ENCODE results near the gene EHMT1. TPM values are rescaled to one million over a fixed set of nuclear protein-coding genes. Genes with fewer than 3 reads are reported as not detected.

The EHMT1 gene
- total RNA-seq, 1 donor, result 46.3 TPM

- no peak overlapping the region for H3K4me2 ChIP-seq (ENCODE audit: insufficient read depth, low read length)
- no peaks in the 10 kb centered on the region for H3K27me3 ChIP-seq (ENCODE audit: insufficient read depth, low read length)
- TF ChIP-seq CTCF (IDR thresholded peaks at IDR 0.05; ENCODE audit: extremely low read depth, low read depth, low read length), result no peak
- H3K27ac ChIP-seq (ENCODE audit: low read depth, low read length), result no peak overlapping the region
- no peaks in the 10 kb centered on the region for H3K4me1 ChIP-seq (ENCODE audit: insufficient read depth, low read length)
- H3K79me2 ChIP-seq (ENCODE audit: insufficient read depth, low read length), result no peaks in the 10 kb centered on the region
- H3K4me3 ChIP-seq (ENCODE audit: insufficient read depth, low read length), result no peak overlapping the region
- peak; percentile 8 for DNase-seq (ENCODE audit: insufficient read length, low spot score, missing footprints)
- no peaks in the 10 kb centered on the region for H4K20me1 ChIP-seq (ENCODE audit: insufficient read depth, low read length)
- H3K9me3 ChIP-seq (ENCODE audit: low read depth, low read length), result no peaks in the 10 kb centered on the region
- no peak overlapping the region for H2AFZ ChIP-seq (ENCODE audit: low read length)
- H3K36me3 ChIP-seq (ENCODE audit: insufficient read depth, low read length), result no peaks in the 10 kb centered on the region
Observed at GRCh38 chr9:137870432-137870831, 251.6 kb downstream of the EHMT1 start.

- no peaks in the 10 kb centered on the region for H4K20me1 ChIP-seq (ENCODE audit: insufficient read depth, low read length)
- H3K4me3 ChIP-seq (ENCODE audit: insufficient read depth, low read length), result no peak overlapping the region
Observed at GRCh38 chr9:137872296-137872695, 253.5 kb downstream of the EHMT1 start.

GRCh38 chr9:137873408-137873807 lies 254.6 kb downstream of the EHMT1 start:
- H3K79me2 ChIP-seq (ENCODE audit: insufficient read depth, low read length), result no peaks in the 10 kb centered on the region
- H2AFZ ChIP-seq (ENCODE audit: low read length), result no peak overlapping the region
- H3K4me3 ChIP-seq (ENCODE audit: insufficient read depth, low read length), result no peak overlapping the region
- H3K9me3 ChIP-seq (ENCODE audit: low read depth, low read length), result no peaks in the 10 kb centered on the region
- peaks cover 5% of the 10 kb centered on the region for H3K27me3 ChIP-seq (ENCODE audit: insufficient read depth, low read length)
- no peak for TF ChIP-seq CTCF (IDR thresholded peaks at IDR 0.05; ENCODE audit: extremely low read depth, low read depth, low read length)
- no peak overlapping the region for H3K27ac ChIP-seq (ENCODE audit: low read depth, low read length)
- H3K4me1 ChIP-seq (ENCODE audit: insufficient read depth, low read length), result no peaks in the 10 kb centered on the region
- DNase-seq (ENCODE audit: insufficient read length, low spot score, missing footprints), result peak; percentile 84
- H3K4me2 ChIP-seq (ENCODE audit: insufficient read depth, low read length), result no peak overlapping the region
- no peaks in the 10 kb centered on the region for H3K36me3 ChIP-seq (ENCODE audit: insufficient read depth, low read length)
- H4K20me1 ChIP-seq (ENCODE audit: insufficient read depth, low read length), result no peaks in the 10 kb centered on the region

More at GRCh38 chr9:137872296-137872695, 253.5 kb downstream of the EHMT1 start:
- Histone ChIP-seq H3K9me3 (ENCODE audit: low read depth, low read length) (no peaks in the 10 kb centered on the region), H3K4me1 (ENCODE audit: insufficient read depth, low read length) (no peaks in the 10 kb centered on the region), H3K4me2 (ENCODE audit: insufficient read depth, low read length) (no peak overlapping the region), H3K79me2 (ENCODE audit: insufficient read depth, low read length) (no peaks in the 10 kb centered on the region), H2AFZ (ENCODE audit: low read length) (no peak overlapping the region), H3K27ac (ENCODE audit: low read depth, low read length) (no peak overlapping the region), H3K27me3 (ENCODE audit: insufficient read depth, low read length) (peaks cover 3% of the 10 kb centered on the region), H3K36me3 (ENCODE audit: insufficient read depth, low read length) (no peaks in the 10 kb centered on the region)
- DNase-seq (ENCODE audit: insufficient read length, low spot score, missing footprints), result no peak
- no peak for TF ChIP-seq CTCF (IDR thresholded peaks at IDR 0.05; ENCODE audit: extremely low read depth, low read depth, low read length)

GRCh38 chr9:137873858-137874362 lies 255.1 kb downstream of the EHMT1 start:
- Histone ChIP-seq H3K27ac (ENCODE audit: low read depth, low read length) (no peak overlapping the region), H3K79me2 (ENCODE audit: insufficient read depth, low read length) (no peaks in the 10 kb centered on the region), H3K4me2 (ENCODE audit: insufficient read depth, low read length) (no peak overlapping the region), H4K20me1 (ENCODE audit: insufficient read depth, low read length) (no peaks in the 10 kb centered on the region), H3K27me3 (ENCODE audit: insufficient read depth, low read length) (peaks cover 7% of the 10 kb centered on the region), H3K4me1 (ENCODE audit: insufficient read depth, low read length) (no peaks in the 10 kb centered on the region), H3K4me3 (ENCODE audit: insufficient read depth, low read length) (no peak overlapping the region), H3K9me3 (ENCODE audit: low read depth, low read length) (no peaks in the 10 kb centered on the region), H2AFZ (ENCODE audit: low read length) (no peak overlapping the region), H3K36me3 (ENCODE audit: insufficient read depth, low read length) (no peaks in the 10 kb centered on the region)
- no peak for TF ChIP-seq CTCF (IDR thresholded peaks at IDR 0.05; ENCODE audit: extremely low read depth, low read depth, low read length)
- DNase-seq (ENCODE audit: insufficient read length, low spot score, missing footprints), result peak; percentile 76
